ENCODE measurements around the gene ZBTB7B. TPM values are rescaled to one million over a fixed set of nuclear protein-coding genes. Genes with fewer than 3 reads are reported as not detected.

ZBTB7B gene
- total RNA-seq, 1 donor from 2014 or later = 158 TPM

- intact Hi-C loops (cut with micrococcal nuclease) = loop anchor here (1.0 to 5.0 kb wide), 6 partner anchors 16 to 779 kb away; partner anchors contain the start of genes EFNA4, KRTCAP2, TRIM46 and UBAP2L
Observed at GRCh38 chr1:155000726-155001424, 1.7 kb upstream of the ZBTB7B start.

GRCh38 chr1:155001425-155001674 lies 1.3 kb upstream of the ZBTB7B start:
- intact Hi-C loops (cut with micrococcal nuclease) = loop anchor here (1.0 to 5.0 kb wide), 6 partner anchors 16 to 779 kb away; partner anchors contain the start of genes EFNA4, KRTCAP2, TRIM46 and UBAP2L

- intact Hi-C loops (cut with micrococcal nuclease) = loop anchor here (1.0 to 5.0 kb wide), 12 partner anchors 8 to 780 kb away; partner anchors contain the start of genes ADAM15, ADAR, CKS1B and EFNA4
Observed at GRCh38 chr1:155001675-155002463, 733 bp upstream of the ZBTB7B start.

- intact Hi-C loops (cut with micrococcal nuclease) = loop anchor here (2.0 to 5.0 kb wide), 3 partner anchors 169 to 781 kb away; partner anchors contain the start of genes ADAR, KRTCAP2, TRIM46 and UBAP2L
Observed at GRCh38 chr1:155003227-155003765, 694 bp downstream of the ZBTB7B start.

GRCh38 chr1:155003766-155004351 lies 1.3 kb downstream of the ZBTB7B start:
- intact Hi-C loops (cut with micrococcal nuclease) = loop anchor here (2.0 to 5.0 kb wide), 3 partner anchors 168 to 782 kb away; partner anchors contain the start of genes ADAR, KRTCAP2, TRIM46 and UBAP2L

- intact Hi-C loops (cut with micrococcal nuclease) = loop anchor here (5.0 kb wide), 3 partner anchors 168 to 782 kb away; partner anchors contain the start of genes KRTCAP2, TRIM46 and UBAP2L
Observed at GRCh38 chr1:155004352-155005075, 1.9 kb downstream of the ZBTB7B start.

GRCh38 chr1:155005076-155006011 lies 2.7 kb downstream of the ZBTB7B start:
- intact Hi-C loops (cut with micrococcal nuclease) = loop anchor here (1.0 to 5.0 kb wide), 4 partner anchors 12 to 187 kb away; partner anchors contain the start of genes FLAD1 and PMVK

- intact Hi-C loops (cut with micrococcal nuclease) = loop anchor here (1.0 to 5.0 kb wide), 5 partner anchors 11 to 186 kb away; partner anchors contain the start of genes DPM3, FLAD1 and PMVK
Observed at GRCh38 chr1:155006601-155007101, 4.0 kb downstream of the ZBTB7B start.

- intact Hi-C loops (cut with micrococcal nuclease) = loop anchor here (1.0 to 5.0 kb wide), 3 partner anchors 71 to 185 kb away; partner anchors contain the start of genes DPM3 and PMVK
Observed at GRCh38 chr1:155007251-155007828, 4.7 kb downstream of the ZBTB7B start.

GRCh38 chr1:155008015-155008941 lies 5.7 kb downstream of the ZBTB7B start:
- intact Hi-C loops (cut with micrococcal nuclease) = loop anchor here (5.0 kb wide), 1 partner anchor 184 kb away; no protein-coding TSS in a partner anchor

GRCh38 chr1:155009221-155009711 lies 6.7 kb downstream of the ZBTB7B start:
- intact Hi-C loops (cut with micrococcal nuclease) = loop anchor here (5.0 kb wide), 1 partner anchor 183 kb away; no protein-coding TSS in a partner anchor

GRCh38 chr1:155009742-155010141 lies 7.1 kb downstream of the ZBTB7B start:
- intact Hi-C loops (cut with micrococcal nuclease) = loop anchor here (1.0 to 5.0 kb wide), 2 partner anchors 7 to 183 kb away; partner anchors contain the start of gene ZBTB7B

GRCh38 chr1:155010211-155010918 lies 7.8 kb downstream of the ZBTB7B start:
- intact Hi-C loops (cut with micrococcal nuclease) = loop anchor here (1.0 kb wide), 1 partner anchor 8 kb away; the partner anchor contains the start of gene ZBTB7B

GRCh38 chr1:155011004-155011416 lies 8.4 kb downstream of the ZBTB7B start:
- intact Hi-C loops (cut with micrococcal nuclease) = no loop called here

- intact Hi-C loops (cut with micrococcal nuclease) = loop anchor here (2.0 kb wide), 1 partner anchor 39 kb away; the partner anchor contains the start of gene ADAM15
Observed at GRCh38 chr1:155011437-155012025, 8.9 kb downstream of the ZBTB7B start.

- intact Hi-C loops (cut with micrococcal nuclease) = loop anchor here (2.0 kb wide), 1 partner anchor 39 kb away; the partner anchor contains the start of gene ADAM15
Observed at GRCh38 chr1:155012026-155012546, 9.5 kb downstream of the ZBTB7B start.
